ENCODE data around the gene NXPE1. TPM values are rescaled to one million over a fixed set of nuclear protein-coding genes. Genes with fewer than 3 reads are reported as not detected.

The NXPE1 gene
- total and polyA plus RNA-seq, 4 experiments from 2014 or later = not detected

DNA sequence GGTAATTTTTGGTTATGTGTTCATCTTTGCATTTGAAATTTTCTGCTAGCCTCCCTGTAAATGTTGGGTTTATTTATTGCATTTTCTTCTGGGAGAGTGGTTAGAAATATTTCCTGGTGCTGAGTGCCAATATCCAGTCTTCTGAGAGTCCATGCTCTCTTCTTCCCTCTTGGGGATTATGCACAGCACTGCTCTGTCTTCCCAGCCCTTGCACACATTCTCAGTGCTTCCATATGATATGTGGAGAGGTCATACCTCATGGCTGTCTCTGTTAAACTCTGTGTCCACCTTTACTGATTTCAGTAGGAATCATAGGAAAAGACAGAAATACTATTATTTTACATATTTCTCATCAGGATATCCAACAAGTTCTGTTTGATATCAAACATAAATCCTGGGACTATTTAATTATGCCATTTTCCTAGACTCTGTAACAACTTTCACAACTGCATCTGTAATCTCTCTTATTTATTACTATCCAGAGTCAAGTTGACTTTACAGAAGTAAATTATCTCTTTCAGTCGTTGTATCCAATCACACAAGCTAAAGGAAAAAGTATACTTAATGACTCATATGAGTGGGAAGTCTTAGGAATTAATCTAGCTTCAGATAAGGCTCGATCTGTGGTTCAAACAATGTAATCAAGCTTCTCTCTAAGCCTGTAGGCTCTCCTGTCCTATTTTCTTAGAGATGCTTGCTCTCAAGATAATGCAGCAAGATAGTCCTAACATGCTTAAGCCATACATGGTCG is 2.7 kb upstream of the NXPE1 start:
- Histone ChIP-seq H3K4me1 (ENCODE audit: insufficient read depth, low read length) (no peaks in the 10 kb centered on the region), H3K4me3 (ENCODE audit: low read length in 2 of 2) (no peak overlapping the region), H3K9me3 (ENCODE audit: control insufficient read depth in 1 of 2, low read length in 2 of 2) (no peaks in the 10 kb centered on the region), H3K27ac (ENCODE audit: low read depth, low read length) (no peak overlapping the region), H3K27me3 (ENCODE audit: insufficient read depth, low read length) (no peaks in the 10 kb centered on the region), H3K36me3 (ENCODE audit: insufficient read depth, low read length) (no peaks in the 10 kb centered on the region)
- Mint-ChIP-seq H3K4me1 (no peaks in the 10 kb centered on the region), H3K27me3 (peaks cover 1 to 3% of the 10 kb centered on the region in 2 donors), H3K36me3 (no peaks in the 10 kb centered on the region), H3K9me3 (peaks cover 0 to 6% (median 0%) of the 10 kb centered on the region in 8 donors), H3K4me3 (no peak overlapping the region), H3K27ac (no peak overlapping the region)
- intact Hi-C loops (cut with micrococcal nuclease) = no loop called here
- ChIA-PET CTCF (ENCODE audit: partially characterized antibody) (no interaction called here), POLR2A (ENCODE audit: partially characterized antibody) (no interaction called here)
- DNase-seq = no peak

- Histone ChIP-seq H3K27ac (ENCODE audit: low read depth, low read length) (no peak overlapping the region), H3K27me3 (ENCODE audit: insufficient read depth, low read length) (no peaks in the 10 kb centered on the region), H3K4me1 (ENCODE audit: insufficient read depth, low read length) (no peaks in the 10 kb centered on the region), H3K4me3 (ENCODE audit: low read length in 2 of 2) (no peak overlapping the region), H3K36me3 (ENCODE audit: insufficient read depth, low read length) (no peaks in the 10 kb centered on the region), H3K9me3 (ENCODE audit: control insufficient read depth in 1 of 2, low read length in 2 of 2) (no peaks in the 10 kb centered on the region)
- no peak overlapping the region for H3K4me3 Mint-ChIP-seq
- POLR2A ChIA-PET (ENCODE audit: partially characterized antibody) = no interaction called here
- no peaks in the 10 kb centered on the region for H3K36me3 Mint-ChIP-seq
- no peaks in the 10 kb centered on the region for H3K9me3 Mint-ChIP-seq
- peaks cover 1 to 3% of the 10 kb centered on the region in 2 donors for H3K27me3 Mint-ChIP-seq
- intact Hi-C loops (cut with micrococcal nuclease) = no loop called here
- H3K4me1 Mint-ChIP-seq = no peaks in the 10 kb centered on the region
- no peak for DNase-seq
- H3K27ac Mint-ChIP-seq = no peak overlapping the region
- CTCF ChIA-PET (ENCODE audit: partially characterized antibody) = no interaction called here
Observed at GRCh38 chr11:114556135-114556534, 3.5 kb downstream of the NXPE1 start.

DNA sequence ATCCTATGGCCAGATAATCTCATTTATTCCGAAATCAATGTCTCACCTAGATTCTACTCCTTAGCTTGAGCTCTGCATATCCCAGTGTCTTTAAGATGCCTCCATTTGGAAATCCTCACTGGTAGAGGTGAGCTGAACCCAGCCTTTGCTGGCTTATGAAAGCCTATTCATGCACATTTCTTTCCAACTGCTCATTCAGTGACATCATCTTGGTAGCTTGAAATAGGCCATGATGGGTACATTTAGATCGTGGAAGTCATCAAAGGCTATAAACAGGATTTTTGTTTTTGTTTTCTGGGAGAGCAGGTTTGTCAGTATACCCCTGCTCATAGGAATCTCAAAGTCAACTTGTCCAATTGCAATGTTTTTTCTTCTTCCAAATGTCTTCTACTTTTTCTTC is 6.0 kb downstream of the NXPE1 start:
- Mint-ChIP-seq H3K27ac (no peak overlapping the region), H3K9me3 (no peaks in the 10 kb centered on the region), H3K36me3 (no peaks in the 10 kb centered on the region), H3K27me3 (peaks cover 0 to 1% of the 10 kb centered on the region in 2 donors), H3K4me3 (no peak overlapping the region), H3K4me1 (peaks cover 0 to 1% (median 0%) of the 10 kb centered on the region in 4 donors)
- H3K4me3 ChIP-seq (ENCODE audit: low read length in 2 of 2) = no peak overlapping the region
- no peaks in the 10 kb centered on the region for H3K4me1 ChIP-seq (ENCODE audit: insufficient read depth, low read length)
- no peaks in the 10 kb centered on the region for H3K36me3 ChIP-seq (ENCODE audit: insufficient read depth, low read length)
- no peaks in the 10 kb centered on the region for H3K27me3 ChIP-seq (ENCODE audit: insufficient read depth, low read length)
- ChIA-PET POLR2A (ENCODE audit: partially characterized antibody) (no interaction called here), CTCF (ENCODE audit: partially characterized antibody) (interaction anchor here (0.9 kb wide), 1 partner anchor 9 kb away, joined by 3 read pairs; no protein-coding TSS in a partner anchor)
- no peak overlapping the region for H3K27ac ChIP-seq (ENCODE audit: low read depth, low read length)
- no peak for DNase-seq
- no peaks in the 10 kb centered on the region for H3K9me3 ChIP-seq (ENCODE audit: control insufficient read depth in 1 of 2, low read length in 2 of 2)
- intact Hi-C loops (cut with micrococcal nuclease) = no loop called here

- Mint-ChIP-seq H3K4me3 (no peak overlapping the region), H3K27ac (no peak overlapping the region), H3K36me3 (no peaks in the 10 kb centered on the region), H3K27me3 (peaks cover 0 to under 1% of the 10 kb centered on the region in 2 donors), H3K9me3 (no peaks in the 10 kb centered on the region), H3K4me1 (peaks cover 0 to 1% (median 0%) of the 10 kb centered on the region in 4 donors)
- Histone ChIP-seq H3K36me3 (ENCODE audit: insufficient read depth, low read length) (no peaks in the 10 kb centered on the region), H3K9me3 (ENCODE audit: control insufficient read depth in 1 of 2, low read length in 2 of 2) (no peaks in the 10 kb centered on the region), H3K27ac (ENCODE audit: low read depth, low read length) (no peak overlapping the region), H3K4me1 (ENCODE audit: insufficient read depth, low read length) (no peaks in the 10 kb centered on the region), H3K4me3 (ENCODE audit: low read length in 2 of 2) (no peak overlapping the region), H3K27me3 (ENCODE audit: insufficient read depth, low read length) (no peaks in the 10 kb centered on the region)
- intact Hi-C loops (cut with micrococcal nuclease) = no loop called here
- DNase-seq = no peak
- ChIA-PET CTCF (ENCODE audit: partially characterized antibody) (no interaction called here), POLR2A (ENCODE audit: partially characterized antibody) (no interaction called here)
Observed at GRCh38 chr11:114551060-114551459, 8.6 kb downstream of the NXPE1 start.

DNA sequence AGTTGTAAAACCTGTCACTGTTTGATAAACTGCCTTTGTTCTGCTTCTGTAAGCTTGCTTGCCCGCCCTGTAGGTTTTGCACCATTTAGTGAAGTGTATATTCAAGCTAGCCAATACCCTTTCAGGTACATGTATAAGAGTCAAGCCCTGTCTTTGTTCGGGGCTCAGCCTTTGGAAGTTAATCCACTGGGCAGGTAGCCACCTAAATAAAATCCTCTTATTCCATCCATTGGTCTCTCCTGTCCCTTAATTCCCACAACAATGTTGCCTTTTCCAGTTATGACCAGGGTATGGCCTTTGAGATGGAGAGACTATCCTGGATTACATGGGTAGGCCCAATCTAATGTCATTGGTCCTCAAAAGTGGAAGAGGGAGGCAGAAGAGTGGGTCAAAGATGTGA is 34.0 kb downstream of the NXPE1 start:
- intact Hi-C loops (cut with micrococcal nuclease) = no loop called here
- ChIA-PET POLR2A (ENCODE audit: partially characterized antibody) (no interaction called here), CTCF (ENCODE audit: partially characterized antibody) (no interaction called here)
- Mint-ChIP-seq H3K4me1 (no peaks in the 10 kb centered on the region), H3K4me3 (no peak overlapping the region), H3K36me3 (peaks cover 3 to 4% of the 10 kb centered on the region in 2 donors), H3K27me3 (peaks cover 2 to 3% of the 10 kb centered on the region in 2 donors), H3K27ac (no peak overlapping the region), H3K9me3 (peaks cover 2 to 25% (median 20%) of the 10 kb centered on the region in 8 donors)
- no peaks in the 10 kb centered on the region for H3K27me3 ChIP-seq (ENCODE audit: insufficient read depth, low read length)
- no peaks in the 10 kb centered on the region for H3K36me3 ChIP-seq (ENCODE audit: insufficient read depth, low read length)
- no peak overlapping the region for H3K4me3 ChIP-seq (ENCODE audit: low read length in 2 of 2)
- H3K4me1 ChIP-seq (ENCODE audit: insufficient read depth, low read length) = no peaks in the 10 kb centered on the region
- no peak overlapping the region for H3K27ac ChIP-seq (ENCODE audit: low read depth, low read length)
- no peaks in the 10 kb centered on the region for H3K9me3 ChIP-seq (ENCODE audit: control insufficient read depth in 1 of 2, low read length in 2 of 2)
- DNase-seq = no peak

DNA sequence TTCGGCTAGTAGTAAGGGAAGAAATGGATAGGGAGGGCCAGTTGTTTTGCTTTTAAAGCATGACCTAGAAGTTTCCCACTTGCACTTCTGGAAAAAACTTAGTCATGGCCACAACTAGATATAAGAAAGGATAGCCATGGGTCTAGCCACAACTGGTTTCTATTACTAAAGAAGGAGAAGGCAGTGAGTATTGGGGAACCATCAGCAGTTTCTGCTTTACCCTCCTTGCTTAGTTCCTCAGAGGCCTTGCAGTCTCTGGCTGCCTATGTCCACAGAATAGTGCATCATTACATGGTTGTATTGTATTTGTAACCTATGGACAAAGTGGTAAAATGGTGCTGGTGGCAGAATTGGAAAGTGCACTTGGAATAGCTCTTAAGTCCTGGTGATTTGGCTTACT is 35.6 kb downstream of the NXPE1 start:
- H3K4me3 Mint-ChIP-seq = no peak overlapping the region
- intact Hi-C loops (cut with micrococcal nuclease) = no loop called here
- Histone ChIP-seq H3K27ac (ENCODE audit: low read depth, low read length) (no peak overlapping the region), H3K9me3 (ENCODE audit: control insufficient read depth in 1 of 2, low read length in 2 of 2) (no peaks in the 10 kb centered on the region), H3K4me3 (ENCODE audit: low read length in 2 of 2) (no peak overlapping the region), H3K4me1 (ENCODE audit: insufficient read depth, low read length) (no peaks in the 10 kb centered on the region), H3K36me3 (ENCODE audit: insufficient read depth, low read length) (no peaks in the 10 kb centered on the region), H3K27me3 (ENCODE audit: insufficient read depth, low read length) (no peaks in the 10 kb centered on the region)
- no peaks in the 10 kb centered on the region for H3K4me1 Mint-ChIP-seq
- H3K36me3 Mint-ChIP-seq = peaks cover 3 to 4% of the 10 kb centered on the region in 2 donors
- no peak for DNase-seq
- ChIA-PET POLR2A (ENCODE audit: partially characterized antibody) (no interaction called here), CTCF (ENCODE audit: partially characterized antibody) (no interaction called here)
- peaks cover 2 to 3% of the 10 kb centered on the region in 2 donors for H3K27me3 Mint-ChIP-seq
- H3K27ac Mint-ChIP-seq = no peak overlapping the region
- H3K9me3 Mint-ChIP-seq = peaks cover 2 to 25% (median 20%) of the 10 kb centered on the region in 8 donors

GRCh38 chr11:114522818-114523217 is 36.9 kb downstream of the NXPE1 start:
- no peak overlapping the region for H3K4me3 ChIP-seq (ENCODE audit: low read length in 2 of 2)
- DNase-seq = no peak
- H3K4me1 ChIP-seq (ENCODE audit: insufficient read depth, low read length) = no peaks in the 10 kb centered on the region
- ChIA-PET CTCF (ENCODE audit: partially characterized antibody) (no interaction called here), POLR2A (ENCODE audit: partially characterized antibody) (no interaction called here)
- no peaks in the 10 kb centered on the region for H3K36me3 ChIP-seq (ENCODE audit: insufficient read depth, low read length)
- H3K9me3 ChIP-seq (ENCODE audit: control insufficient read depth in 1 of 2, low read length in 2 of 2) = no peaks in the 10 kb centered on the region
- Mint-ChIP-seq H3K27me3 (peaks cover 2% of the 10 kb centered on the region in 2 donors), H3K4me1 (no peaks in the 10 kb centered on the region), H3K4me3 (no peak overlapping the region), H3K27ac (no peak overlapping the region), H3K9me3 (peaks cover 2 to 25% (median 19%) of the 10 kb centered on the region in 8 donors), H3K36me3 (peaks cover 0 to 4% of the 10 kb centered on the region in 2 donors)
- intact Hi-C loops (cut with micrococcal nuclease) = no loop called here
- no peak overlapping the region for H3K27ac ChIP-seq (ENCODE audit: low read depth, low read length)
- H3K27me3 ChIP-seq (ENCODE audit: insufficient read depth, low read length) = no peaks in the 10 kb centered on the region

Measured in CD4-positive, alpha-beta memory T cell (primary cell).